Spleen (tissue), 11 donors: ENCODE results near the gene ZBTB48. TPM values are rescaled to one million over a fixed set of nuclear protein-coding genes. Genes with fewer than 3 reads are reported as not detected.

Experiments
- DNase-seq: peaks from one replicate; pipeline ENCODE4 v3.0.0-alpha.2; 2020
- H3K27ac ChIP-seq, 8 donors: fragments of 200-600 bp; sonication (generic) in 7 of 8; 1 replicate in 4 of 8; 2 replicates in 4 of 8; pipeline versions ENCODE4 v1.5.0 to v1.8.0; 2016 to 2021; ENCODE audit warnings: inconsistent platforms in 4 of 8, mild to moderate bottlenecking in 4 of 8, moderate library complexity in 1 of 8
- H3K27me3 ChIP-seq, 7 donors: fragments of 200-600 bp; sonication (generic) in 6 of 7; replicated peaks in 1 of 7; 1 replicate in 4 of 7; 2 replicates in 3 of 7; pipeline versions ENCODE4 v1.5.0 to v1.8.0; 2016 to 2021; ENCODE audit warnings: inconsistent platforms in 3 of 7, mild to moderate bottlenecking in 1 of 7
- H3K36me3 ChIP-seq, 6 donors: fragments of 200-600 bp; sonication (generic) in 5 of 6; 1 replicate in 4 of 6; 2 replicates in 2 of 6; pipeline versions ENCODE4 v1.5.0 to v1.8.0; 2016 to 2021; ENCODE audit warnings: inconsistent platforms in 2 of 6
- H3K4me1 ChIP-seq, 6 donors: fragments of 200-600 bp; sonication (generic) in 5 of 6; 1 replicate in 3 of 6; 2 replicates in 3 of 6; pipeline versions ENCODE4 v1.5.0 to v1.8.0; 2016 to 2021; ENCODE audit warnings: inconsistent platforms in 3 of 6
- H3K4me3 ChIP-seq, 8 donors: fragments of 200-600 bp; sonication (generic) in 7 of 8; 1 replicate in 4 of 8; 2 replicates in 4 of 8; pipeline versions ENCODE4 v1.5.0 to v1.8.0; 2016 to 2021; ENCODE audit warnings: inconsistent platforms in 4 of 8, mild to moderate bottlenecking in 4 of 8, moderate library complexity in 2 of 8
- H3K9me3 ChIP-seq, 8 donors: fragments of 200-600 bp; sonication (generic) in 7 of 8; 1 replicate in 4 of 8; 2 replicates in 4 of 8; pipeline versions ENCODE4 v1.5.0 to v1.8.0; 2016 to 2021; ENCODE audit warnings: inconsistent platforms in 4 of 8
- CTCF ChIP-seq, 11 experiments: fragments of 200-600 bp in 7 of 11; fragments of 450-650 bp in 4 of 11; sonication (generic) in 4 of 11; IDR thresholded peaks in 8 of 11; conservative IDR thresholded peaks in 3 of 11; 1 replicate in 7 of 11; 2 replicates in 4 of 11; pipeline versions ENCODE4 v1.4.0 to v1.8.0; 2016 to 2021; ENCODE audit warnings: antibody characterized with exemption in 11 of 11, inconsistent platforms in 4 of 11, mild to moderate bottlenecking in 1 of 11
- POLR2A ChIP-seq, 3 donors: fragments of 450-650 bp; IDR thresholded peaks; one replicate each; pipeline ENCODE4 v1.5.1; 2017; ENCODE audit warnings: antibody characterized with exemption in 3 of 3, mild to moderate bottlenecking in 1 of 3
- POLR2AphosphoS5 ChIP-seq, 3 donors: sonication (generic); formaldehyde crosslinking; IDR thresholded peaks; one replicate each; pipeline ENCODE4 v1.5.1; 2017; ENCODE audit warnings: antibody characterized with exemption in 3 of 3
- WGBS, 5 donors: extraction: QIAGEN DNeasy Blood & Tissue Kit in 3 of 5; methylation state at CpG; one replicate each; pipeline versions ENCODE4 v1.1.5 to v1.1.7; 2013 to 2018; 5-methylcytosine and 5-hydroxymethylcytosine counted together
- intact Hi-C: fragments of 100-400 bp; cut with DNase I; formaldehyde crosslinking; loops from one replicate; pipeline ENCODE4 v1.15.0; 2023; ENCODE audit warnings: low total_unique reads
- polyA plus RNA-seq, 3 donors: library from polyadenylated mRNA; stranded (reverse); fragments of 200-250 nt; gene quantifications; one replicate each; pipeline ENCODE4 v1.2.1, GENCODE V29; 2013
- total RNA-seq, 7 donors: library from RNA; depleted of rRNA in 3 of 7; stranded (reverse); fragments of >200 nt in 3 of 7; fragmentation: NEBNext Ultra II Directional in 4 of 7; extraction: Animal tissue kit (Norgen Biotek cat#: 25700) in 4 of 7; gene quantifications; one replicate each; pipeline versions ENCODE4 v1.1.0 to v1.2.1, GENCODE V29; 2016 to 2021
- donor health status: healthy with polysubstance abuse.
- donor health status: DM: no; HTN: no; CAD: no; lungs with moderate emphysema.
- donor health status: DM: no; HTN: no; CAD: no.
- donor health status: Bipolar disorder and iron deficiency.
- donor health status: healthy.
- donor health status: DM: no; HTN: no; CAD: no.
- donor health status: DM: yes; HTN: yes; CAD: no.

The ZBTB48 gene
- total and polyA plus RNA-seq, 10 donors: 23.5 to 131 (median 52.2) TPM

- WGBS, 5 donors: 30 to 40% (median 32%) methylated on average over 10 to 19 of the region's 19 CpGs
- Histone ChIP-seq H3K36me3 (peaks cover 0 to 8% (median 0%) of the 10 kb centered on the region in 6 donors), H3K27ac (peak overlapping the region; percentile 86 to 98 (median 95)), H3K4me1 (peaks cover 18 to 70% (median 50%) of the 10 kb centered on the region in 6 donors), H3K4me3 (peak overlapping the region; percentile 73 to 92 (median 88)), H3K9me3 (no peaks in the 10 kb centered on the region), H3K27me3 (no peaks in the 10 kb centered on the region)
- intact Hi-C loops: no loop called here
- TF ChIP-seq POLR2AphosphoS5 (IDR thresholded peaks at IDR 0.05): no peak
- TF ChIP-seq CTCF (IDR thresholded peaks at IDR 0.05 in 8 of 11, conservative IDR thresholded peaks at IDR 0.05 in 3 of 11): no peak
- no peak for TF ChIP-seq POLR2A (IDR thresholded peaks at IDR 0.05)
- DNase-seq: peak; percentile 83
These were observed 1.0 kb downstream of the ZBTB48 start for GRCh38 chr1:6580593-6581409.

GRCh38 chr1:6581561-6582305 is 1.9 kb downstream of the ZBTB48 start:
- Histone ChIP-seq H3K4me1 (peaks cover 18 to 78% (median 52%) of the 10 kb centered on the region in 6 donors), H3K36me3 (peaks cover 0 to 17% (median 0%) of the 10 kb centered on the region in 6 donors), H3K4me3 (peak overlapping the region in 1 of 8 donors; percentile 90), H3K27me3 (no peaks in the 10 kb centered on the region), H3K9me3 (no peaks in the 10 kb centered on the region), H3K27ac (peak overlapping the region in 7 of 8 donors; percentile 69 to 98 (median 96))
- WGBS, 5 donors: 37 to 56% (median 49%) methylated on average over 10 of the region's 10 CpGs
- intact Hi-C loops: no loop called here
- TF ChIP-seq POLR2AphosphoS5 (IDR thresholded peaks at IDR 0.05) (peak in 2 of 3 donors; percentile 19 to 56), CTCF (IDR thresholded peaks at IDR 0.05 in 8 of 11, conservative IDR thresholded peaks at IDR 0.05 in 3 of 11) (no peak)
- peak; percentile 85 for DNase-seq

GRCh38 chr1:6582370-6582769 is 2.6 kb downstream of the ZBTB48 start:
- no peak for DNase-seq
- 70 to 90% (median 84%) methylated on average over 1 of the region's 1 CpG for WGBS, 5 donors
- H3K27ac ChIP-seq: peak overlapping the region in 7 of 8 donors; percentile 59 to 98 (median 94)
- H3K36me3 ChIP-seq: peaks cover 0 to 24% (median 2%) of the 10 kb centered on the region in 6 donors
- TF ChIP-seq CTCF (IDR thresholded peaks at IDR 0.05 in 8 of 11, conservative IDR thresholded peaks at IDR 0.05 in 3 of 11) (no peak), POLR2A (IDR thresholded peaks at IDR 0.05) (no peak), POLR2AphosphoS5 (IDR thresholded peaks at IDR 0.05) (no peak)
- peak overlapping the region in 1 of 8 donors; percentile 90 for H3K4me3 ChIP-seq
- no peaks in the 10 kb centered on the region for H3K9me3 ChIP-seq
- no peaks in the 10 kb centered on the region for H3K27me3 ChIP-seq
- intact Hi-C loops: no loop called here
- peaks cover 23 to 85% (median 59%) of the 10 kb centered on the region in 6 donors for H3K4me1 ChIP-seq
